Inflammatory macrophage treated with lipopolysaccharide for 4 hours (primary cell): ENCODE results near the gene BAZ2B.

Experiments used
- DNase-seq: peaks from one replicate; pipeline ENCODE4 v3.0.0-alpha.2; 2020

The BAZ2B gene

GRCh38 chr2:159521272-159521671 lies 95.1 kb downstream of the BAZ2B start:
- DNase-seq = peak; percentile 23

- no peak for DNase-seq
Observed at GRCh38 chr2:159518321-159519005, 97.9 kb downstream of the BAZ2B start.

- peak; percentile 49 for DNase-seq
Observed at GRCh38 chr2:159516241-159516758, 100.0 kb downstream of the BAZ2B start.

- DNase-seq = peak; percentile 55
Observed at GRCh38 chr2:159515441-159515840, 100.9 kb downstream of the BAZ2B start.

GRCh38 chr2:159513745-159514144 lies 102.6 kb downstream of the BAZ2B start:
- no peak for DNase-seq

GRCh38 chr2:159508140-159508539 lies 108.2 kb downstream of the BAZ2B start:
- DNase-seq = no peak

- DNase-seq = peak; percentile 27
Observed at GRCh38 chr2:159506764-159507440, 109.4 kb downstream of the BAZ2B start.

GRCh38 chr2:159506202-159506601 lies 110.1 kb downstream of the BAZ2B start:
- no peak for DNase-seq

GRCh38 chr2:159505196-159505595 lies 111.2 kb downstream of the BAZ2B start:
- no peak for DNase-seq

GRCh38 chr2:159501743-159502142 lies 114.6 kb downstream of the BAZ2B start:
- DNase-seq = no peak

GRCh38 chr2:159497847-159498246 lies 118.5 kb downstream of the BAZ2B start:
- DNase-seq = no peak

- peak; percentile 96 for DNase-seq
Observed at GRCh38 chr2:159497256-159497655, 119.1 kb downstream of the BAZ2B start.

- no peak for DNase-seq
Observed at GRCh38 chr2:159489476-159489875, 126.9 kb downstream of the BAZ2B start.

GRCh38 chr2:159484532-159484931 lies 131.8 kb downstream of the BAZ2B start:
- DNase-seq = no peak

GRCh38 chr2:159476329-159476728 lies 140.0 kb downstream of the BAZ2B start:
- DNase-seq = no peak

- DNase-seq = no peak
Observed at GRCh38 chr2:159475793-159476192, 140.6 kb downstream of the BAZ2B start.

GRCh38 chr2:159471340-159471739 lies 145.0 kb downstream of the BAZ2B start:
- no peak for DNase-seq

GRCh38 chr2:159468257-159468656 lies 148.1 kb downstream of the BAZ2B start:
- no peak for DNase-seq

- DNase-seq = no peak
Observed at GRCh38 chr2:159462961-159463360, 153.4 kb downstream of the BAZ2B start.

GRCh38 chr2:159462201-159462785 lies 154.1 kb downstream of the BAZ2B start:
- no peak for DNase-seq

- DNase-seq = no peak
Observed at GRCh38 chr2:159461076-159461475, 155.3 kb downstream of the BAZ2B start.

- DNase-seq = no peak
Observed at GRCh38 chr2:159460227-159460626, 156.1 kb downstream of the BAZ2B start.

- DNase-seq = no peak
Observed at GRCh38 chr2:159459279-159459678, 157.1 kb downstream of the BAZ2B start.

- no peak for DNase-seq
Observed at GRCh38 chr2:159457589-159457988, 158.8 kb downstream of the BAZ2B start.
